NAMALWA (cell line): ENCODE measurements around the gene REN.

Experiments
- DNase-seq: peaks from one replicate; pipeline ENCODE4 v3.0.0-alpha.2; 2015; ENCODE audit warnings: low spot score

Gene REN

GRCh38 chr1:204166219-204166618 is at the start of gene REN:
Gene REN (minus strand): TSS chr1:204166337. CDS start chr1:204166293, 44 bp downstream.
- no peak for DNase-seq

- no peak for DNase-seq
Observed at GRCh38 chr1:204213668-204214662, 47.8 kb upstream of the REN start, which contains the start of gene GOLT1A. Gene GOLT1A (minus strand): TSS chr1:204213988. CDS start chr1:204213906, 82 bp downstream.

- no peak for DNase-seq
Observed at GRCh38 chr1:204212715-204213114, 46.6 kb upstream of the REN start.

- DNase-seq, result no peak
Observed at GRCh38 chr1:204211046-204211445, 44.9 kb upstream of the REN start.

- DNase-seq, result peak; percentile 66
Observed at GRCh38 chr1:204207136-204207616, 41.0 kb upstream of the REN start.

GRCh38 chr1:204206121-204206520 is 40.0 kb upstream of the REN start:
- no peak for DNase-seq

GRCh38 chr1:204205486-204205885 is 39.3 kb upstream of the REN start:
- DNase-seq, result no peak

- no peak for DNase-seq
Observed at GRCh38 chr1:204204944-204205343, 38.8 kb upstream of the REN start.

- DNase-seq, result no peak
Observed at GRCh38 chr1:204203206-204203767, 37.1 kb upstream of the REN start.

- DNase-seq, result no peak
Observed at GRCh38 chr1:204202481-204202880, 36.3 kb upstream of the REN start.

GRCh38 chr1:204201348-204202040 is 35.4 kb upstream of the REN start:
- no peak for DNase-seq

GRCh38 chr1:204199579-204199978 is 33.4 kb upstream of the REN start:
- DNase-seq, result no peak

- DNase-seq, result no peak
Observed at GRCh38 chr1:204198348-204199340, 32.5 kb upstream of the REN start.

- no peak for DNase-seq
Observed at GRCh38 chr1:204197068-204197467, 30.9 kb upstream of the REN start.

- DNase-seq, result no peak
Observed at GRCh38 chr1:204196068-204196795, 30.1 kb upstream of the REN start, which contains the start of gene KISS1. Gene KISS1 (minus strand): TSS chr1:204196491. CDS start chr1:204192876, 3,615 bp downstream.

GRCh38 chr1:204194771-204195170 is 28.6 kb upstream of the REN start:
- DNase-seq, result no peak

- no peak for DNase-seq
Observed at GRCh38 chr1:204194080-204194479, 27.9 kb upstream of the REN start.

- DNase-seq, result no peak
Observed at GRCh38 chr1:204192589-204193352, 26.6 kb upstream of the REN start.

GRCh38 chr1:204192046-204192445 is 25.9 kb upstream of the REN start:
- DNase-seq, result no peak

- no peak for DNase-seq
Observed at GRCh38 chr1:204191456-204191855, 25.3 kb upstream of the REN start.
